Choroid plexus epithelial cell (primary cell): ENCODE results near the gene POTEJ.
"Not testable (repeated sequence)": the region's sequence is repeated elsewhere in the genome, so short reads cannot be mapped to it uniquely, and the experiment has no call there.

Experiments used
- DNase-seq: peaks from one replicate; pipeline ENCODE4 v3.0.0-alpha.2; 2010; ENCODE audit warnings: low read depth
- H3K4me3 ChIP-seq: 2 replicates; pipeline ENCODE4 v1.5.1; 2011; ENCODE audit warnings: low read depth, mild to moderate bottlenecking, control low read depth, low read length, moderate library complexity

The POTEJ gene

DNA sequence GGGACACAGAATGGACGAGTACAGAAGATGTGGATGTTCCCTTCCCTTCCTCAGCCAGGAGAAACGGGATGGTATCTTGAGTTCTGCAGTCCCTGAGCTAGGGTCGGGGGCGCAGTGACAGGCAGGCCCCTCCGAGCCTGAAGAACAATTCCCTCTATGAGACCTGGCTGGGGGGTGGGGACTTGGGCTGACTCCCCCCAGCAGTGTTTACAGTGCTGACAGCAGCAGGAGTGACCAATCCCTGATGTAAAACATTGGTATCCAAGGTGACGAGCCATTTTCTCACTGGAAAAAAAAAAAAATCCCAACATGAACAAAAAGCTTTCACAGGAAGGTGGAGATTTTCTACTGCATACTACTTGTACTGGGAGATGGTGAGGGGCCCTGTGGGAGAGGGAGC lies 11.8 kb upstream of the POTEJ start, which contains the start of gene CFC1:
Gene CFC1 (minus strand): TSS at position 183 of the 400 bp plus-strand sequence. CDS start 288 bp downstream, outside the sequence.
- not testable (repeated sequence) for DNase-seq, H3K4me3 ChIP-seq

DNA sequence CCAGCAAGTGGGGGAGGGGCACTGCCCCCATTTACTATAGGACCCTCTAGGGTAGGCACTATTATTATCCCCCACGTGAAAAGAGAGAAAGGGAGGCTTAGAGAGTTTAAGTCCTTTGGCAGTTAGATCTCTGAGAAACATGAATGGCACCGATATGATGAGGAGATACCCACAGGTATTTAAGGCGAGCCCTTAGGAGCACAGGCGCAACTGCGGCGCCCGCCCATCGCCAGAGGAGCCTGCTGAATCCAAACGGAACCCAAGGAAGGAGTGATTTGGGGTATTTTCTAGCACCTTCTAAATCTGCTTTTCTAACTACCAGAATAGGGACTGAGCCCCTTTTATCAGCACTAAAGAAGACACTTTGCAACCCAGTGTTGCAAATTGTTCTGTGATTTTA lies 11.3 kb upstream of the POTEJ start:
- H3K4me3 ChIP-seq, DNase-seq: not testable (repeated sequence)

DNA sequence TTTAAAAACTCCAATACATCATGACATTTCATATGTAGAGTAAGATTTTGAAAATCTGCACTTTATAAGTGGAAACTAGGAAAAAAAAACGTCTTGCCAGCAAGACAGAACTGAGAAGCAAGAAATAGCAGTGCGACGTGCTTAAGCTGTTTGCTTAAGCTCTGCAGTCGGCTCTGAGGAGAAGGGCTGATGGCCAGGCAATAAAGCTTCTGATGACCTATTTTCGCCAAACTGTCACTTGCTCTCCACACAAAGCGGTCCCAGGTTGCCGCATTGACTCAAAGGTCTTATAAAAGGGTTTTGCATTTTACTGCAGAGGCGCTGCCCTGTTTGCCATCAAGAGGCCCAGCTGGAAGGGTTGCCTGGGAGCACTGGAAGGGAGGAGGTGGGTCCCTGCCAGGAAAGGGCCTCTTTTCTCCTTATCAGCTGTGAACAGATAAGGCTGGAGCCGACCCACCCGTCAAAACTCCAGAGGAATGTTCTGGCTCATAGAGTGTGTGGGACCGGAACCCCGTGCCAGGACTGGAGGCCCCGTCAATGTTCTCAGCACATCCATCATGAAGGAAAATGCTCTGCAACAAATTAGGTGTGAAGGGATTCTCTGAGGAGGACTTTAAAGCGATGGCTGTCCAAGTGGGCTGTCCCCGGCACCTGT lies 9.5 kb upstream of the POTEJ start:
- DNase-seq, H3K4me3 ChIP-seq: not testable (repeated sequence)

DNA sequence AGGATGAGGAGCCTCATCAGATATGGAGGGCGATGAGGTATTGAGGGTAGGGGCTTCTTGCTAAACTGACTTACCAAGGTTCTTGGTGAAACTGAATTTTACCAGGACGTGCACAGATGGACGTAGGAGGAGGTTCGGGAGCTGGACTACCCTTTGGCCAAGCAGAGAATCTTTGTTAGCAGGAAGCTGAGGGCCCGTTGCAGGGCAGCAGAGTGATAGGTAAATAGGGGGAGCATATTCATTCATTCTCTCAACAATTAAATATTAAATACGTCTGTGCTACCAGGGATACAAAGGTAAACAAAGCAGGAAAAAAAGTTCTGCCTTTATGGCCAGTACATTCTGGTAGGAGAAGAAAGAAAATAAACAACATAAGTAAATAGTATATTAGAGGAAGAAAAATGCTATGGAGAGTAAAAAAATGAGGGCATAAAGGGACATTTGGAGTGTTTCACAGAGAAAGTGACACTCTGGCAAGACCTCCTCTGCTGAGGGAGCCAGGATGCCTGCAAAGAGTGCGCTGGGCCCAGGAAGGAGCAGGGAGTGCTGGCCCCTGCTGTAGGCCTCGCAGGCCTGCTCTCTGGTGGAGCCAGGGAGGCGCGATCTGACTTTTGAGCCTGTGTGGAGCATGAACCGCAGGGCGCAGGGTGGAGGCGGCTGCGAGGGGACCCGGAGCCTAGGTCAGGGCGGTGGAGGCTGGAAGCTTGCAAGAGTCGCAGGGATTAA lies 2.8 kb upstream of the POTEJ start:
- H3K4me3 ChIP-seq, DNase-seq: not testable (repeated sequence)

DNA sequence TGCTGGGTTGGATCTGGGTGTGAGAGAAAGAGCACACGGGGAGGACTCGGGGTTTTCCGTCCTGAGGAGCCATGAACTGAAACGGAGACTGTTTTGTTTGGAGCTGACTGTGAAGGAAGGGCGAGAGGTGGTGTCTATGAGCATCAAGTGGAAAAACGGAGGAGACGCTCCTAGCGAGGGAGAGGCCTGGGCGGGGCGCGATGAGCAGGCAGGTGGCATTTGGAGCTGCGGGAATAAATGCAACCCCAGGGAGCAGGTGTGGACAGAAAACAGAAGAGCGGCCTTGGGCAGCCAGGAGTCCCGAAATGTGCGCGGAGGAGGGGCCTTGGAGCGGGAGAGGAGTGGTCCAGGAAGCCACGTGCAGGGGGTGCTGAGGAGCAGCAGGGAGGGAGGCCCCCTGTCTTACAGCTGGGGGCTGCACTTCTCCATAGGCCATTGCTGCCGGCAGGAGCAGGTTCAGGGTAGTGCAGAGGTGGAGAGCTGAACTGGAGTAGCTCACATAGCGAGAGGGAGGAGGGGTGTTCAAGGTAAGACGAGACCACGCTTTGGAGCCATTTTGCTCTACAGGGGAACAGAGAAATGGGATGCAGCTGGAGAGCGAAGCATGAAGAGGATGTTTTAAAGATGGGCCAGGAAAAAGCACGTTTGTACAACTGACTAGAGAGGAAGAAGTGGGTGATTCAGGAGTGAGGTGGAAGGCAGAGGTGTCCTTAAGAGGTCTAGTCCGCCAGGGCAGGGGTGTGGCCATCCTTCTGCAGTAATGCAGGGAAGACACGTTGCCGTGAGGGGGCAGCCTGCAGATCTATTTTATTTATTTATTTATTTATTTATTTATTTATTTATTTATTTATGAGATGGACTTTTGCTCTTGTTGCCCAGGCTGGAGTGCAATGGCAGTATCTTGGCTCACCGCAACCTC lies 2.0 kb upstream of the POTEJ start:
- H3K4me3 ChIP-seq, DNase-seq: not testable (repeated sequence)

DNA sequence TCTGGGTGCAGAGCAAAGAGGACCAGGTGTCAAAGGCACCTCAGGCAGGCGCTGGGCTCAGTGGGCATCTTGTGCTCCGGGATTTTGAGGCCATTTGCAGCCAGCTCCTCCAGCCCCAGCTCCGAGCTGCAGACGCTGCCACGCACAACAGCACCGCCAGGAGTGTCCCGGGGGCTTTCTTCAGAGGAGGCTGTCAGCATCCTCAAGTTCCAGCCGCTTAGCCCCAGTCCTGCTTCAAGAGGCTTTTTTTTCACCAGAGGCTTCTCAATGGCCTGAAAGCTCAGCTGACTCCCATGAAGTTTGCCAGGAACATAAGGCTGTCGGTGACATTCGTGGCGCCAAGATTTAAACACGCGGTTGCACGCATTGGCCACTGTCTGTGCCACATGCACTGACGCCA lies 754 bp upstream of the POTEJ start:
- H3K4me3 ChIP-seq, DNase-seq: not testable (repeated sequence)

DNA sequence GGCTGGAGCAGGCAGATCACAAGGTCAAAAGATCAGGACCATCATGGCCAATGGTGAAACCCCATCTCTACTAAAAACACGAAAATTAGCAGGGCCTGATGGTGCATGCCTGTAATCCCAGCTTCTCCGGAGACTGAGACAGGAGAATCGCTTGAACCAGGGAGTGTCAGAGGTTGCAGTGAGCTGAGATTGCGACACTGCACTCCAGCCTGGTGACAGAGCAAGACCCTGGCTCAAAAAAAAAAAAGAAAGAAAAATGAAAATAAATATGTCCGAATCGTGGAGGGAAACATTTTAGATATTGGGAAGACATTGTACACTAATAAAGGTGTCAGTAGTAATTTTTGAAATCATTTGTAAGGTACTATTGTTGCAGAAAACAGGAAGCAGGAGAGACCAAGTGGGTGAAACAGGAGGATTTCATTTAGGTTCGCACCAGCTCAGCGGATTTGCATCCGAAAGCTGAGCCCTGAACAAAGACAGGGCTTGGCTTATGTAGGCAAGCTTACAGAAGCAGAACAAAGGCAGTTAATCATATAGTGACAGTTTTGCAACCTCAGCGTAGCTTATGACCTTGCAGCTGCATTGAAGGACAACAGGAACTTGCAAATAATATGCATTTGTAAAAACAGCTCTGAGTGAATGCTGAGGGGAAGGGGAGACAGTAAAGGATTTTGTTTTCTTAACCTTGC lies 17.7 kb downstream of the POTEJ start:
- not testable (repeated sequence) for H3K4me3 ChIP-seq, DNase-seq

DNA sequence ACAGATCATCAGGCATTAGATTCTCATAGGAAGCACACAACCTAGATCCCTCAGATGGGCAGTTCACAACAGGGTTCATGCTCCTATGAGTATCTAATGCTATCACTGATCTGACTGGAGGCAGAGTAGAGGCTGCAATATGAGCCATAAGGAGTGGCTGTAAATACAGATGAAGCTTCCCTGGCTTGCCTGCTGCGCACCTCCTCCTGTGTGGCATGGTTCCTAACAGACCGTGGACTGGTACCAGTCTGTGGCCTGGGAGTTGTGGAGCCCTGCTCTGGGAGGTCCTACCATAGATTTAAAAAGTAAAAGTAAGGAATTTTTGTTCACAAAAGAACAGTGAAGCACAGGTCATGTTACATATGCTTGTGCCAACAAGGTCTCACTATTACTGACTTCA lies 27.7 kb downstream of the POTEJ start:
- not testable (repeated sequence) for H3K4me3 ChIP-seq, DNase-seq

DNA sequence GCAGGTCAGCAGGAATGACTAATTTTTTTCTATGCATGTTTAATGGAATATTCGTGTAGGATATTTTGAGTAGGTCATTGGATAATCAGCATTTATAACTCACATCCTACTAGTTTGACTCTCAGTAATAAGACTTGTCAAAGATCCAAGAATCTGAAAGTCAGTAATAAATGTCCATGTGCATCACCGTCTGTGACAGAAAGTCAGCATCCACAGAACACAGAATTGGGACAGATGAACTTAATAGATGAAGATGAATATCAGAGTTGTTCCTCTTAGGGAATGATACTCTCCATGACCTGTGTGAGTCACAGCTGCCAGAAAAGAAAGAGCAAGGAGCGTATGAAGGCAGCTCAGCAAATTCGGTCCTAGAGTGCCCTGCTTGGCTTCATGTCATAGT lies 30.4 kb downstream of the POTEJ start:
- DNase-seq, H3K4me3 ChIP-seq: not testable (repeated sequence)

DNA sequence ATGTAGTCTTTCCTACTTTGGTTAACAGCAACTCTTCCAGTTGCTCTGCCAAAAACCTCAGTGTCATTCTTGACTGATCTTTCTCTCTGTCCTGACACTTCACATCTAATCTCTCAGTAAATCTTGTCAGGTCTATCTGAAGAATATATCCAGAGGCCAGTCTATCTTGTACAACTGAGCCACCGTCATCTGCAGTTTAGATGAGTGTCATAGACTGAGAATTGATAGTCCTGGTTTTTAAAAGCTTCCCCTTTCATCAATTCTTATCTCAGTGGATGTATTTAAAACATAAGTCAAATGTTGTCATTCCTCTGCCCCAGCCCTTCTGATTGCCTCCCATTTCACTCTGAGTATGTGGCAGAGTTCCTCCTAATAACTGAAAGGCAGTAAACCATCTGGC lies 38.0 kb downstream of the POTEJ start:
- not testable (repeated sequence) for H3K4me3 ChIP-seq, DNase-seq

DNA sequence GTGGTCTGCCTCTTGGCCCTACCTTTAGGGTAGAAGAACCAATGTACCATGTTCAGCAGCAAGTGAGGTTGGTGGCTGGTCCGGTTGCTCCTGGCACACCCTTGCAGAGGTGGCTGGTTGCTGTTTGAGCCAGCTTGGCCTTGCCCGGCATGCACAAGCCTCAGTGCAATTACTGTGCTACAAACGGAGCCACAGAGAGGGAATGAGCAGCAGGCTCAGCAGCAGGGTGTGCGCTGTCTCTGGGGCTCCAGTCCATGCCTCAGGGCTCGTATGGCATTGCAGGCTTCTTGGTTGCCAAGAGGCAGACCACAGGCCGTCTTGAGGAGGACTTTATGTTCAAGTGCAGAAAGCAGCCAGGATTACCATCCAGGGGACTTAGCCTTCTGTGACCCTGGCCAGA lies 53.3 kb downstream of the POTEJ start:
- DNase-seq, H3K4me3 ChIP-seq: not testable (repeated sequence)

DNA sequence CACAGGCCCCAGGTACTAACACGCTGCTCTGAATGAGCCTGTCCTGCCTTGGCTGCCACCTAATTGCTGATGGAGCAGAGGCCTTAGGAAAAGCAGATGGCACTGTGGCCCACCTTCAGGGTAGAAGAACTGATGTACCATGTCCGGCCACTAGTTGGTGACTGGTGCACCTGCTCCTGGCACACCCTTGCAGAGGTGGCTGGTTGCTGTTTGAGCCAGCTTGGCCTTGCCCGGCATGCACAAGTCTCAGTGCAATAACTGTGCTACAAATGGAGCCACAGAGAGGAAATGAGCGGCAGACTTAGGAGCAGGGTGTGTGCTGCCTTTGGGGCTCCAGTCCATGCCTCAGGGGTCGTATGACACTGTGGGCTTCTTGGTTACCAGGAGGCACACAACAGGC lies 54.4 kb downstream of the POTEJ start:
- not testable (repeated sequence) for H3K4me3 ChIP-seq, DNase-seq

DNA sequence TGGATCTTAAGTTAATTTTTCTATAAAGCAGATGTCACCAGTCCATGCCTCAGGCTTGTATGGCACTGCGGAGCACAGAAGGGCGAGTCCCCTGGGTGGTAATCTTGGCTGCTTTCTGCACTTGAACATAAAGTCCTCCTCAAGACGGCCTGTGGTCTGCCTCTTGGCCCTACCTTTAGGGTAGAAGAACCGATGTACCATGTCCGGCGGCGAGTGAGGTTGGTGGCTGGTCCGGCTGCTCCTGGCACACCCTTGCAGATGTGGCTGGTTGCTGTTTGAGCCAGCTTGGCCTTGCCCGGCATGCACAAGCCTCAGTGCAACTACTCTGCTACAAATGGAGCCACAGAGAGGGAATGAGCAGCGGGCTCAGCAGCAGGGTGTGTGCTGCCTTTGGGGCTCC lies 56.3 kb downstream of the POTEJ start:
- H3K4me3 ChIP-seq, DNase-seq: not testable (repeated sequence)

DNA sequence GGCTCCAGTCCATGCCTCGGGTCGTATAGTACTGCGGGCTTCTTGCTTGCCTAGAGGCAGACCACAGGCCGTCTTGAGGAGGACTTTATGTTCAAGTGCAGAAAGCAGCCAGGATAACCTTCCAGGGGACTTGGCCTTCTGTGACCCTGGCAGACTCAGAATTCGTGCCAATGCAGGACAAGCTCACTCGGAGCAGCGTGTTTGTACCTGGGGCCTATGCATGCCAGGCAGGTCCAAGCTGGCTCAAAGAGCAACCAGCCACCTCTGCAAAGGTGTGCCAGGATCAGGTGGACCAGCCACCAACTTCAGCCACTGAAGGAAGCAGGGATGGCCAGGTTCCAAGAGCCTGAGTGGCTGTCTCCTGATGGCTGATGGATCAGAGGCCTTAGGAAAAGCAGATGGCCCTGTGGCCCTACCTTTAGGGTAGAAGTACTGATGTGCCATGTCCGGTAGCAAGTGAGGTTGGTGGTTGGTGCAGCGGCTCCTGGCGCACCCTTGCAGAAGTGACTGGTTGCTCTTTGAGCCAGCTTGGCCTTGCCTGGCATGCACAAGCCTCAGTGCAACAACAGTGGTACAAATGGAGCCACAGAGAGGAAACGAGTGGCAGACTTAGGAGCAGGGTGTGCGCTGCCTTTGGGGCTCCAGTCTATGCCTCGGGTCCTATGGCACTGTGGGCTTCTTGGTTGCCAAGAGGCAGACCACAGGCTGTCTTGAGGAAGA lies 58.9 kb downstream of the POTEJ start:
- not testable (repeated sequence) for DNase-seq, H3K4me3 ChIP-seq

DNA sequence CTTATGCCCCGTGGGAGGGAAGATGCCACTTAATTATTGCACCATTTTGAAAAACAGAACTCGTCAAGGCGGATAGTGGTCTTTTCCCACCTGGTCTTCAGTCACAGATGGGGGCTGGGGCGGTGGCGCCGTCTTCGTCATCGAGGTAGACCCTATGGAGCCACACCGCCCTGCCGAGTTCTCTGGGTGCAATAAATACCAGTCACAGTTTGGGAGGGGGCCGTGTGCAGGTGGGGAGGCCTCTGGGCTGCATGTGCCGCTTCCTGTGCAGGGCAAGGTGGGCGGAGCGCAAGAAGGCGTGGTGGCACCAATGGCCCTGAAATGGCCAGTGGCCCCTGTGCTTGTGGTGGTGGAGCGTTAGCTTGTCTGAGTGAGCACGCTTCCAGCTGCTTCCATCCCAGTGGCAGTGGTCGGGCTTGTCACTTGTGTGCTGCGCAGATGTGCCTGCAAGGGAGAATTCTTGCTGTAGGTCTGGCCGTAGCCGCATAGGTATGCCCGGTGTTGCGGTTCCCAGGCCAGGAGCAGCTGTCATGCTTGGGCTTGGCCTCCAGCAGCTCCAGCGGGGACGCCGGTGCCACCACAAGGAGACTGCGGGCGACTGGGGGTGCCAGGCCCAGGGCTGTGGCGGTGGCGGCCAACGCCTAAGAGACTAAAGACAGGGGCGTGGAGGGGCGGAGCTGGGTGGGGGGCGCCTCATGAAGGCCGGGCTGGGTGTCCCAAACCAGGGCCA lies 81.0 kb downstream of the POTEJ start:
- DNase-seq, H3K4me3 ChIP-seq: not testable (repeated sequence)
